Omental fat pad (tissue), 4 donors: ENCODE data around the gene LILRA2. TPM values are rescaled to one million over a fixed set of nuclear protein-coding genes. Genes with fewer than 3 reads are reported as not detected.
"Not testable (repeated sequence)": the region's sequence is repeated elsewhere in the genome, so short reads cannot be mapped to it uniquely, and the experiment has no call there.

Experiments
- ATAC-seq: fragments of 150-250 bp; one replicate; pipeline ENCODE4 v1.9.1; 2016; ENCODE audit warnings: mild to moderate bottlenecking, moderate library complexity; ENCODE audit not compliant: low FRiP score
- DNase-seq: peaks from one replicate; pipeline ENCODE4 v3.0.0-alpha.2; 2019; ENCODE audit warnings: low spot score
- total RNA-seq, 4 donors: library from RNA; depleted of rRNA; stranded (reverse); fragments of >200 nt; gene quantifications; one replicate each; pipeline ENCODE4 v1.1.0, GENCODE V29; 2016
- TF ChIP-seq, protein P1 (sequence below), 3 donors: fragments of 450-650 bp; IDR thresholded peaks; one replicate each; pipeline ENCODE4 v1.5.1; 2016 to 2017; ENCODE audit warnings: antibody characterized with exemption in 3 of 3, mild to moderate bottlenecking in 3 of 3, moderate library complexity in 2 of 3

Gene LILRA2
- total RNA-seq, 4 donors from 2014 or later: 1.9 to 9.5 (median 6.9) TPM

DNA sequence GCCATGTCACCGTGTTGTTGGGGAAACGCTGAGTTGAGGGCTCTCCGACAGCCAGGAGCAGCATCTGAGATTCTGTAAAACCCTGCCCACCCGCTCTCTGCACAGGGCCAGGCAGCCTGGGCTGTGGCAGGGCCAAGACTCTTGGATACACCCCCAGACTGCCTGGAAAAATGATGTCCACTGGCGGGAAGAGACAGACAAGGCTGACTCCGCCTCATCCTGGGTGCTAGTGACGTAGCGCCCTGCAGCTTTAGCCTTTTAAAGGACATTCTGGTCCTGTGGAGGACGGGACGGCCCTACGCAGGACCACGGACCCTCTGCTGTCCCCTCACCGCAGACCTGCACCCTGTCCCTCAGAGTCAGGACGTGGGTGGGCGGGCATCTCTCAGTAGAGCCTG is 20.7 kb upstream of the LILRA2 start:
- TF ChIP-seq, protein P1, sequence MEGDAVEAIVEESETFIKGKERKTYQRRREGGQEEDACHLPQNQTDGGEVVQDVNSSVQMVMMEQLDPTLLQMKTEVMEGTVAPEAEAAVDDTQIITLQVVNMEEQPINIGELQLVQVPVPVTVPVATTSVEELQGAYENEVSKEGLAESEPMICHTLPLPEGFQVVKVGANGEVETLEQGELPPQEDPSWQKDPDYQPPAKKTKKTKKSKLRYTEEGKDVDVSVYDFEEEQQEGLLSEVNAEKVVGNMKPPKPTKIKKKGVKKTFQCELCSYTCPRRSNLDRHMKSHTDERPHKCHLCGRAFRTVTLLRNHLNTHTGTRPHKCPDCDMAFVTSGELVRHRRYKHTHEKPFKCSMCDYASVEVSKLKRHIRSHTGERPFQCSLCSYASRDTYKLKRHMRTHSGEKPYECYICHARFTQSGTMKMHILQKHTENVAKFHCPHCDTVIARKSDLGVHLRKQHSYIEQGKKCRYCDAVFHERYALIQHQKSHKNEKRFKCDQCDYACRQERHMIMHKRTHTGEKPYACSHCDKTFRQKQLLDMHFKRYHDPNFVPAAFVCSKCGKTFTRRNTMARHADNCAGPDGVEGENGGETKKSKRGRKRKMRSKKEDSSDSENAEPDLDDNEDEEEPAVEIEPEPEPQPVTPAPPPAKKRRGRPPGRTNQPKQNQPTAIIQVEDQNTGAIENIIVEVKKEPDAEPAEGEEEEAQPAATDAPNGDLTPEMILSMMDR (IDR thresholded peaks at IDR 0.05): no peak

DNA sequence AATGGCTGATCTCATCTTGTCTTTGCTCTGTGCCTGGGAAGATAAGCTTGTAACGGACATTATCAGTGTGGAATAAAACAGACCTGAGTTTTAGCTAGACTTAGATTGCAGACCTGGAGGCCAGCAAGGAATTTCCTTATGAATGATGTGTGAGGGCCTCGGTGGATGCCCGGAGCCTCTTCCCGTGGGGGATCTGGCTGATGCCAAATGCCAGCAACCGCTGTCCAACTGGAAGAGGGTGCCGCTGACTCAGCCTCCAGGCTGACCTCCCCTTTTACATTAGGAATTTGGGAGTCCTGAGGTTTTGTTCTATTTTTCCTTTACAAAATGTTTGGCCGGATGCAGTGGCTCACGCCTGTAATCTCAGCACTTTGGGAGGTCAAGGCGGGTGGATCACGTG is 19.6 kb upstream of the LILRA2 start:
- ATAC-seq (no peak), DNase-seq (no peak)
- TF ChIP-seq, protein P1 (IDR thresholded peaks at IDR 0.05): no peak

More for the DNA sequence above, 20.7 kb upstream of the LILRA2 start:
- DNase-seq (no peak), ATAC-seq (no peak)

DNA sequence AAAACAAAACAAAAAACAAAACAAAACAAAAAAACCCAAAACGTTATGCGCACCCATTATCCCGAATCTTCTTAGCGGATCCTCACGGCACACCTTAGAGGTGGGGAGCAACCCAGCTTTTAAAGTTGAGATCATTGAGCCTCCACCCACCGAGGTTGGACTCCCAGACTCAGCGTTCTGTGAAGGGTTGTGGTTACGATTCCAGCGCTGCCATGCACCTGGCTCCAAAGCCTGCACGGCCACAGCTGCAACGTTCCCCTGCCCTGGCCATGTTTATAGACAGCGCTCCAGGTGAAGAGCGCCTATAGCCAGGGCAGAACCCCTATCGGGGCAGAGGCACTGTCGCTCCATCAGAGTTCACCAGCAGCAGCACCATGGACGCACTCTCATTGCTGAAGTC is 18.7 kb upstream of the LILRA2 start:
- TF ChIP-seq, protein P1 (IDR thresholded peaks at IDR 0.05): no peak

DNA sequence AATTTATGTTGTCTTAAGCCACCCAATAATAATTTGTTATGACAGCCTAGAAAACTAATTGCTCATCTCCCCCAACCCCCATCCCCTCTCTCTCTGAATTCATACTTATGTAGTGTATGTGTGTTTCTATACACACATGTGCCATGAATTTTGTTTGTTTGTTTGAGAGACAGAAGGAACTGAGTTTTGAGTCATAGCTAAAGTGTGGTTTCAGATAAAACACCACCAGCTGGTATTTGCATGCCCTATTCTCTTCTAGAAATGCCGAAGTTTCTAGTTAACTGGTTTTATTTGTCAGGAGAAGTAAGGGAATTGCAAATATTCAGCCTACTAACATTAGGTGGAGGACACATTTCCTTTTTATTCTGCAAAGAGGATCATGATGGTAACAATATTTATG is 17.4 kb upstream of the LILRA2 start:
- no peak for ATAC-seq
- TF ChIP-seq, protein P1 (IDR thresholded peaks at IDR 0.05): no peak
- DNase-seq: no peak

More for the DNA sequence above, 18.7 kb upstream of the LILRA2 start:
- DNase-seq (no peak), ATAC-seq (no peak)

DNA sequence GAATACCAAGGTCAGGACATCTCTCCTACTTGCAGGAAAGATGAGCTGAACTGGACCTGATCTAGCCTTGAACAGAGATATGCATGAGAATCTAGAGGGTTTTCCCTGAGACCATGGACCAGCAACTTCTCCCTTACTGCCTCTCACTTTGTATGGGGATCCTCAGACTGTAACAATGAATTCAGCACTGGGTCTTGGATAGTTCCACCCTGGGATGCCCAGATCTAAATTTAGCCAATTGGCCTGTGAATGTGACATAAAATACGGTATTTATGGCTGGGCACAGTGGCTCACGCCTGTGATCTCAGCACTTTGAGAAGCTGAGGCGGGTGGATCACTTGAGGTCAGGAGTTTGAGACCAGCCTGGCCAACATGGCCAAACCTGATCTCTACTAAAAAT is 15.3 kb upstream of the LILRA2 start:
- DNase-seq (no peak), ATAC-seq (no peak)
- TF ChIP-seq, protein P1 (IDR thresholded peaks at IDR 0.05): no peak

DNA sequence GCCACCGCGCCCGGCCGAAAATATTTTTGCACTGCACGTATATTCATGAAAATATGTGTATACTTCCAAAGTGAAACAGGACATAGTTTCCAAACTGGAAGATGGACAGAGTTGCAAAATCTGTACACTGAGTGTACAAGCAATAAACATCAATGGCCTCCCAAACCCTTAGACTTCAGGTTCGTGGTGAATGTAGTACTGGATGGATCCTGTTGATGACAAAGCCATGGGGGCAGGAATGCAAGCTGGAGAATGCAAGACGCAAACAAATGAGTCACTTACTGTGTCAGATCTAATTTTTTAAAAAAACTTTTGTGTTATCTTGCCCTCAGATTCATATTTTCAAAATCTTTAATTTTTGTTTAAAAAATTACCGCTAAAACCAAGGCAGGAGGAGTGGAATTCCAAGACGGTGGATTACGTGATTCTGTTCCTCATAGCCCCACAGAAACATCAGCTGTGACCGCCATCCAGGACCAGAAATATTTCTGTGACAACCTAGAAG is 12.7 kb upstream of the LILRA2 start:
- TF ChIP-seq, protein P1 (IDR thresholded peaks at IDR 0.05): no peak
- no peak for ATAC-seq
- DNase-seq: no peak

DNA sequence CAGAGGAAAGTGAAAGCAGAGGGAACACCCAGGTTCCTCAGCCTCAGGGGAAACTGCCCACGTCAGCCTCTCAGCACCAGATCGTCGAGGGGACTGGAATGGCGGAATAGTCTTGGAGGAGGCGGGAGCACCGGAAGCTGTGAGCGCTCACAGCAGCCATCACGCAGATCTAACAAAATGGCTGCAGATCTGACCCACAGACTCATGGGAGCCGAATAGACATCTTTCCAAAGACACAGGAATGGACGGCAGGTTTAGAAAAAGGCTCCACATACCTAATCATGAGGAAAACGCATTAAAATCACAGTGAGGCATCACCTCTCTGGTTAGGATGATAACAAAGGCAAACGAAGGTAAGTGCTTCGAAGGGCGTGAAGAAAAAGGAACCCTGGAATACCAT is 11.8 kb upstream of the LILRA2 start:
- ATAC-seq: no peak
- no peak for DNase-seq
- TF ChIP-seq, protein P1 (IDR thresholded peaks at IDR 0.05): no peak

DNA sequence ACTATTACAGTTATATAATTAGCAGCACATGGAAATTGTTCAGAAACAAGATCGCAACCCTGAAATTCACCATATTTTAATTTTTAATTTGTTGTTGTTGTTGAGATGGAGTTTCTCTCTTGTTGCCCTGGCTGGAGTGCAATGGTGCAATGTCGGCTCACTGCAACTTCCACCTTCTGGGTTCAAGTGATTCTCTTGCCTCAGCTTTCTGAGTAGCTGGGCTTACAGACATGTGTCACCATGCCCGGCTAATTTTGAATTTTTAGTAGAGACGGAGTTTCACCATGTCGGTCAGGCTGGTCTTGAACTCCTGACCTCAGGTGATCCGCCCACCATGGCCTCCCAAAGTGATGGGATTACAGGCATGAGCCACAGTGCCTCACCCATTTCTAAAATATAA is 10.4 kb upstream of the LILRA2 start:
- DNase-seq, ATAC-seq: not testable (repeated sequence)
